CD14-positive monocyte (primary cell): ENCODE measurements around the gene CNGB1. TPM values are rescaled to one million over a fixed set of nuclear protein-coding genes. Genes with fewer than 3 reads are reported as not detected.

Experiments
- DNase-seq, 3 donors: peaks; one replicate each; pipeline ENCODE4 v3.0.0-alpha.2; 2011 to 2022
- H2AFZ ChIP-seq: 2 replicates; pipeline ENCODE4 v1.6.0; 2012; ENCODE audit warnings: mild to moderate bottlenecking, low read depth, low read length, inconsistent platforms; ENCODE audit not compliant: insufficient read depth, poor library complexity, severe bottlenecking
- H3K27ac ChIP-seq, 2 donors: 1 replicate in 1 of 2; 2 replicates in 1 of 2; pipeline ENCODE4 v1.5.1; 2012 to 2013; ENCODE audit warnings: low read length in 2 of 2, control low read depth in 1 of 2, inconsistent platforms in 1 of 2, low read depth in 1 of 2, mild to moderate bottlenecking in 1 of 2
- H3K27me3 ChIP-seq, 2 donors: one replicate each; pipeline versions ENCODE4 v1.6.0 to v1.6.1; 2011 to 2013; ENCODE audit warnings: low read length in 2 of 2; ENCODE audit not compliant: control insufficient read depth in 2 of 2, insufficient read depth in 2 of 2
- H3K36me3 ChIP-seq, 2 donors: replicated peaks in 1 of 2; 1 replicate in 1 of 2; 2 replicates in 1 of 2; pipeline versions ENCODE4 v1.5.1 to v1.6.1; 2012 to 2013; ENCODE audit warnings: low read length in 2 of 2, control low read depth in 1 of 2, inconsistent platforms in 1 of 2, mild to moderate bottlenecking in 1 of 2; ENCODE audit not compliant: insufficient read depth in 2 of 2, control insufficient read depth in 1 of 2
- H3K4me1 ChIP-seq, 2 donors: 1 replicate in 1 of 2; 2 replicates in 1 of 2; pipeline versions ENCODE4 v1.5.1 to v1.6.1; 2012 to 2013; ENCODE audit warnings: low read length in 2 of 2, control low read depth in 1 of 2, inconsistent platforms in 1 of 2, mild to moderate bottlenecking in 1 of 2, moderate library complexity in 1 of 2; ENCODE audit not compliant: insufficient read depth in 2 of 2, control insufficient read depth in 1 of 2
- H3K4me2 ChIP-seq: replicated peaks from 2 replicates; pipeline ENCODE3; 2012; ENCODE audit warnings: low read length, moderate library complexity, mild to moderate bottlenecking; ENCODE audit not compliant: poor library complexity, severe bottlenecking; ENCODE audit errors: extremely low read depth
- H3K4me3 ChIP-seq, 3 experiments: fragments of 200-600 bp in 1 of 3; sonication (generic) in 1 of 3; replicated peaks in 1 of 3; 1 replicate in 2 of 3; 2 replicates in 1 of 3; pipeline ENCODE4 v1.5.1; 2011 to 2013; ENCODE audit warnings: low read length in 3 of 3, mild to moderate bottlenecking in 3 of 3, control low read depth in 2 of 3, low read depth in 2 of 3, inconsistent platforms in 1 of 3, moderate library complexity in 1 of 3
- H3K79me2 ChIP-seq: 2 replicates; pipeline ENCODE4 v1.6.0; 2012; ENCODE audit warnings: mild to moderate bottlenecking, control low read depth, inconsistent platforms, low read length, moderate library complexity; ENCODE audit not compliant: insufficient read depth
- H3K9ac ChIP-seq: 2 replicates; pipeline ENCODE4 v1.6.0; 2017; ENCODE audit warnings: low read length, mild to moderate bottlenecking; ENCODE audit not compliant: insufficient read depth, poor library complexity, severe bottlenecking
- H3K9me3 ChIP-seq, 2 donors: replicated peaks in 1 of 2; 1 replicate in 1 of 2; 2 replicates in 1 of 2; pipeline versions ENCODE4 v1.5.1 to v1.6.1; 2012 to 2013; ENCODE audit warnings: low read length in 2 of 2, control low read depth in 1 of 2; ENCODE audit not compliant: control insufficient read depth in 1 of 2, insufficient read depth in 1 of 2
- H4K20me1 ChIP-seq: 2 replicates; pipeline ENCODE4 v1.6.0; 2012; ENCODE audit warnings: mild to moderate bottlenecking, low read length, control low read depth, moderate library complexity; ENCODE audit not compliant: insufficient read depth
- H3K27ac Mint-ChIP-seq, 7 donors: one replicate each; pipeline ENCODE4 v1.8.0; 2020; ENCODE audit warnings: mild to moderate bottlenecking in 7 of 7, mixed read lengths in 7 of 7, moderate library complexity in 6 of 7, inconsistent platforms in 2 of 7
- H3K27me3 Mint-ChIP-seq, 3 donors: one replicate each; pipeline ENCODE4 v1.8.0; 2021 to 2022; ENCODE audit warnings: low read depth in 3 of 3, mild to moderate bottlenecking in 3 of 3, mixed read lengths in 3 of 3, moderate library complexity in 3 of 3, inconsistent platforms in 1 of 3
- H3K36me3 Mint-ChIP-seq, 2 donors: one replicate each; pipeline ENCODE4 v1.8.0; 2020; ENCODE audit warnings: mixed read lengths in 2 of 2, inconsistent platforms in 1 of 2, mild to moderate bottlenecking in 1 of 2
- H3K4me1 Mint-ChIP-seq: one replicate; pipeline ENCODE4 v1.8.0; 2020; ENCODE audit warnings: mild to moderate bottlenecking, mixed read lengths
- H3K4me3 Mint-ChIP-seq, 2 donors: one replicate each; pipeline ENCODE4 v1.8.0; 2020; ENCODE audit warnings: mild to moderate bottlenecking in 2 of 2, mixed read lengths in 2 of 2, moderate library complexity in 1 of 2
- H3K9me3 Mint-ChIP-seq, 7 donors: one replicate each; pipeline ENCODE4 v1.8.0; 2020 to 2022; ENCODE audit warnings: mixed read lengths in 7 of 7, mild to moderate bottlenecking in 6 of 7, moderate library complexity in 6 of 7, inconsistent platforms in 2 of 7
- WGBS: methylation state at CpG from one replicate; pipeline ENCODE4 v1.1.5; 2013; ENCODE audit warnings: missing lambda C conversion rate; ENCODE audit not compliant: insufficient coverage; 5-methylcytosine and 5-hydroxymethylcytosine counted together
- intact Hi-C, 2 donors: fragments of 100-400 bp; cut with micrococcal nuclease; formaldehyde crosslinking; loops; one replicate each; pipeline versions ENCODE4 v1.15.0 to v1.15.1; 2023
- polyA plus RNA-seq, 3 donors: library from polyadenylated mRNA; depleted of rRNA in 1 of 3; unstranded in 2 of 3; stranded (reverse) in 1 of 3; fragments of 300-500 nt in 2 of 3; fragments of >200 nt in 1 of 3; fragmentation: Illumina TruSeq in 2 of 3; gene quantifications; 1 replicate in 2 of 3; 2 replicates in 1 of 3; pipeline ENCODE4 v1.2.3, GENCODE V29; 2012 to 2021
- TF ChIP-seq, protein P1 (sequence below): fragments of 200-600 bp; IDR thresholded peaks from one replicate; pipeline ENCODE4 v1.8.0; 2022; ENCODE audit warnings: antibody characterized with exemption, mild to moderate bottlenecking

CNGB1 gene
- polyA plus RNA-seq, 3 donors, result not detected

DNA sequence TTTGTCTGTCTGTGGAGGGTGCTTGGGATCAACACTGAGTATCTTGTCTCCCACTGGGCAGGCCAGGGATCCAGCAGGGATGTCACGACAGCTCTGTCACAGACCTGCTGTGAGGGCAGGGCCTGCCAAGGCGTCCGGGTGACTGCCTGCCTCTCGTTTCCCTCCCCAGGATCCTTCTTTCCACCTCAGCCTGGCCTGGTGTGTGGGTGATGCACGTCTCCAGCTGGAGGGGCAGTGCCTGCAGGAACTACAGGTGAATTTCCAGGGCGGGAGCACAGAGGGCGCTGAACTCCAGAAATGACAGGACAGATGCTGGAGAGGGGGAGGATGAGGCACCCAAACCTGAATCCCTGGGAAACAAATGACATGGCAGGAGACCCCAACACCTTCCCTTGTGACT lies 47.9 kb upstream of the CNGB1 start:
- H3K36me3 Mint-ChIP-seq, result peaks cover 22 to 26% of the 10 kb centered on the region in 2 donors
- H3K9me3 Mint-ChIP-seq, result no peaks in the 10 kb centered on the region
- Histone ChIP-seq H3K9me3 (no peaks in the 10 kb centered on the region), H3K27ac (no peak overlapping the region), H3K9ac (no peak overlapping the region), H3K79me2 (no peaks in the 10 kb centered on the region), H3K36me3 (peaks cover 44 to 81% of the 10 kb centered on the region in 2 donors), H3K4me2 (no peak overlapping the region), H2AFZ (no peak overlapping the region), H4K20me1 (peaks cover 8% of the 10 kb centered on the region), H3K4me3 (no peak overlapping the region), H3K27me3 (peaks cover 0 to 13% of the 10 kb centered on the region in 2 donors), H3K4me1 (no peaks in the 10 kb centered on the region)
- WGBS, result 78% methylated on average over 3 of the region's 7 CpGs
- peak overlapping the region in 1 of 7 donors; percentile 17 for H3K27ac Mint-ChIP-seq
- intact Hi-C loops, result loop anchor here (10.0 kb wide), 1 partner anchor 106 kb away; the partner anchor contains the start of gene CFAP20 (in 2 of the 2)
- H3K27me3 Mint-ChIP-seq, result peaks cover 10 to 16% (median 14%) of the 10 kb centered on the region in 3 donors
- no peak for DNase-seq
- H3K4me3 Mint-ChIP-seq, result no peak overlapping the region
- TF ChIP-seq, protein P1, sequence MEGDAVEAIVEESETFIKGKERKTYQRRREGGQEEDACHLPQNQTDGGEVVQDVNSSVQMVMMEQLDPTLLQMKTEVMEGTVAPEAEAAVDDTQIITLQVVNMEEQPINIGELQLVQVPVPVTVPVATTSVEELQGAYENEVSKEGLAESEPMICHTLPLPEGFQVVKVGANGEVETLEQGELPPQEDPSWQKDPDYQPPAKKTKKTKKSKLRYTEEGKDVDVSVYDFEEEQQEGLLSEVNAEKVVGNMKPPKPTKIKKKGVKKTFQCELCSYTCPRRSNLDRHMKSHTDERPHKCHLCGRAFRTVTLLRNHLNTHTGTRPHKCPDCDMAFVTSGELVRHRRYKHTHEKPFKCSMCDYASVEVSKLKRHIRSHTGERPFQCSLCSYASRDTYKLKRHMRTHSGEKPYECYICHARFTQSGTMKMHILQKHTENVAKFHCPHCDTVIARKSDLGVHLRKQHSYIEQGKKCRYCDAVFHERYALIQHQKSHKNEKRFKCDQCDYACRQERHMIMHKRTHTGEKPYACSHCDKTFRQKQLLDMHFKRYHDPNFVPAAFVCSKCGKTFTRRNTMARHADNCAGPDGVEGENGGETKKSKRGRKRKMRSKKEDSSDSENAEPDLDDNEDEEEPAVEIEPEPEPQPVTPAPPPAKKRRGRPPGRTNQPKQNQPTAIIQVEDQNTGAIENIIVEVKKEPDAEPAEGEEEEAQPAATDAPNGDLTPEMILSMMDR, result no peak
- peaks cover 9% of the 10 kb centered on the region for H3K4me1 Mint-ChIP-seq

DNA sequence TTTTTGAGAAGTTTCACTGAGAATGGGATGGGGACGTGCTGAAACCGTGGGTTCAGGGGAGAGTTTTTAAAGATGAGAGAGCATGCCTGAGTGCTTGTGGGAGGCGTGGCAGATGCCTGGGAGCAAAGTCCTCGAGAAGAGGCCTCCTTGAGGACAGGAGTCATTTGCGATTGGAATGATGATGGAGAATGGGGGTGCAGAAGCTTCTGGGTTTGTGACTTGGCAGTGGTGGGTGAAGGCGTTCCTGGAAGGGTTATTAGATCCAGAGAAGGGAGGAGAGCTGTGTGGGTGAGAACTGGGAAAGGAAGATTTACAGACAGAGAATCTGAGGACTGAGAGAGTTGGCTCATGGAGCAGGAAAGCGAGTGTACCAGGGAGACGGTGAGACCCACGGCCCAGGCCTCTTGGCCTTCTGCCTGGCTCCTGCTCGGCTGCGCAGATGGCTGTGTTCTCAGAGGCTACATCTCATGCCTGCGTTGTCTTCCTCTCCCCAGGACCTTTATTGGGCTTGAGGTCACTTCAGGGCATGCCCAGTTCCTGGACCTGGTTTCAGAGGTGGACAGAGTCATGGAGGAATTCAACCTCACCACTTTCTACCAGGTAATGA lies 46.0 kb upstream of the CNGB1 start:
- Mint-ChIP-seq H3K36me3 (peaks cover 40 to 44% of the 10 kb centered on the region in 2 donors), H3K4me1 (peaks cover 5% of the 10 kb centered on the region), H3K9me3 (no peaks in the 10 kb centered on the region), H3K4me3 (no peak overlapping the region), H3K27ac (no peak overlapping the region), H3K27me3 (peaks cover 0 to 1% (median 1%) of the 10 kb centered on the region in 3 donors)
- Histone ChIP-seq H3K36me3 (peaks cover 56 to 97% of the 10 kb centered on the region in 2 donors), H3K9ac (no peak overlapping the region), H3K9me3 (no peaks in the 10 kb centered on the region), H3K27me3 (no peaks in the 10 kb centered on the region), H3K4me2 (no peak overlapping the region), H3K27ac (no peak overlapping the region), H4K20me1 (peaks cover 14% of the 10 kb centered on the region), H2AFZ (no peak overlapping the region), H3K79me2 (no peaks in the 10 kb centered on the region), H3K4me1 (no peaks in the 10 kb centered on the region), H3K4me3 (no peak overlapping the region)
- 90% methylated on average over 11 of the region's 12 CpGs for WGBS
- intact Hi-C loops, result loop anchor here (10.0 kb wide), 1 partner anchor 108 kb away; the partner anchor contains the start of gene CFAP20 (in 2 of the 2)
- TF ChIP-seq, protein P1, result no peak
- DNase-seq, result no peak
